ENCODE measurements around the gene CYP2A6. TPM values are rescaled to one million over a fixed set of nuclear protein-coding genes. Genes with fewer than 3 reads are reported as not detected.
A peak's percentile ranks its signal among the peaks of the same experiment; 100 is the strongest.

Gene CYP2A6
- total and polyA plus RNA-seq, 3 experiments from 2014 or later: not detected

DNA sequence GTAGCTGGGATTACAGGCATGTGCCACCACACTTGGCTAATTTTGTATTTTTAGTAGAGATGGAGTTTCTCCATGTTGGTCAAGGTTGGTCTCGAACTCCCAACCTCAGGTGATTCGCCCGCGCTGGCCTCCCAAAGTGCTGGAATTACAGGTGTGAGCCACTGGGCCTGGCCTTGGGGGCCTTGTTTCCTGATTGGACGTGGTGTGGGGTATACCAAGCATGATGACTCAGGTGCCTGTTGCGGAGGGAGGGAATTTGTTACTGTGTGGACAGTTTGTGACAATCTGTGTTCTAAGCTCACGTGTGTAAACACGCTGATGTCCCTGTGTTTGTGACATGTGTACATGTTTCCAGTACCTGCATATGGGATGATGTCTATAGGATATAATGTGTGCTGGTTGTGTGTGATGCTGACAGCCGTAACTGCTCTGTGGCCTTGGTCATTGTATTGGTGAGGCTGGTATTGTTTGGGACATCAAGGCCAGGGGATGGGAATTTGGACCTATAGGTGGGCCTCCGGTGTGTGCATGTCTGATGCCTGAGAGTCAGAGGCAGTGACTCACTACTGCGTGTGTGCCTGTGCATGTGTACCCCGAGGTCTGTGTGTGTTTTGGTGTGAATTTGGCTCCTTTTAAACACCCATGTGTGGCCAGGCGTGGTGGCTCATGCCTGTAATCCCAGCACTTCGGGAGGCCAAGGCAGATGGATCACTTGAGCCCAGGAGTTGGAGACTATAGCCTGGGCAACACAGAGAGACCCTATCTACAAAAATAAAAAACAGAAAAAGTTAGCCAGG lies 52.9 kb downstream of the CYP2A6 start:
- Mint-ChIP-seq H3K4me3 (peak overlapping the region; percentile 90 to 99 (median 97)), H3K27ac (peak overlapping the region; percentile 79 to 100 (median 100)), H3K36me3 (peaks cover 0 to 48% (median 1%) of the 10 kb centered on the region in 3 donors), H3K9me3 (no peaks in the 10 kb centered on the region), H3K27me3 (no peaks in the 10 kb centered on the region), H3K4me1 (peaks cover 27 to 42% (median 34%) of the 10 kb centered on the region in 3 donors)
- DNase-seq: no peak
- Histone ChIP-seq H3K36me3 (ENCODE audit: insufficient read depth, low read length) (peaks cover 8% of the 10 kb centered on the region), H3K27ac (ENCODE audit: low read depth, low read length) (peak overlapping the region; percentile 93), H3K4me3 (ENCODE audit: low read length) (no peak overlapping the region), H3K4me1 (ENCODE audit: insufficient read depth, low read length) (peaks cover 33% of the 10 kb centered on the region), H3K27me3 (ENCODE audit: insufficient read depth, low read length, poor library complexity, severe bottlenecking) (no peaks in the 10 kb centered on the region), H3K9me3 (ENCODE audit: low read length) (no peaks in the 10 kb centered on the region)
- ChIA-PET POLR2A (interaction anchor here (1.4 to 3.9 kb wide), 5 partner anchors 9 to 46 kb away, joined by 3 to 72 read pairs (median 6); partner anchors contain the start of genes ACTMAP, RAB4B and SNRPA), CTCF (interaction anchor here (1.4 to 3.1 kb wide), 6 partner anchors 10 to 47 kb away, joined by 3 to 38 read pairs (median 9); partner anchors contain the start of genes ACTMAP, RAB4B and SNRPA)

Other genes starting within 250 kb of the CYP2A6 start
- gene LTBP4, start 249.1 kb downstream of the CYP2A6 start, total RNA-seq: 100 to 1,000 TPM; 103 to 111 TPM
- 40.0 TPM for gene LTBP4, start 249.1 kb downstream of the CYP2A6 start, polyA plus RNA-seq
- 10 to 100 TPM; 13.6 to 13.7 TPM for gene NUMBL, start 159.8 kb downstream of the CYP2A6 start, total RNA-seq
- gene NUMBL, start 159.8 kb downstream of the CYP2A6 start, polyA plus RNA-seq: 1.1 TPM
- gene COQ8B, start 133.6 kb downstream of the CYP2A6 start, total RNA-seq: 10 to 100 TPM; 20.6 to 25.7 TPM
- gene COQ8B, start 133.6 kb downstream of the CYP2A6 start, polyA plus RNA-seq: 17.3 TPM
- gene ITPKC, start 133.3 kb downstream of the CYP2A6 start, total RNA-seq: 1 to 10 TPM; 5.5 to 5.7 TPM
- gene ITPKC, start 133.3 kb downstream of the CYP2A6 start, polyA plus RNA-seq: 8.9 TPM
- gene ACTMAP, start 100.0 kb downstream of the CYP2A6 start, total RNA-seq: 10 to 100 TPM; 10.3 to 10.6 TPM
- 2.9 TPM for gene ACTMAP, start 100.0 kb downstream of the CYP2A6 start, polyA plus RNA-seq
- 100 to 1,000 TPM; 202 TPM for gene SNRPA, start 99.2 kb downstream of the CYP2A6 start, total RNA-seq
- gene SNRPA, start 99.2 kb downstream of the CYP2A6 start, polyA plus RNA-seq: 89.5 TPM
- gene MIA, start 74.9 kb downstream of the CYP2A6 start, total RNA-seq: 1 to 10 TPM in 1 of 2 experiments, under 1 TPM in 1; 0.89 to 1.1 TPM
- gene MIA, start 74.9 kb downstream of the CYP2A6 start, polyA plus RNA-seq: not detected
- 10 to 100 TPM; 24.2 to 27.2 TPM for gene RAB4B, start 72.2 kb downstream of the CYP2A6 start, total RNA-seq
- gene RAB4B, start 72.2 kb downstream of the CYP2A6 start, polyA plus RNA-seq: 95.2 TPM
- 100 to 1,000 TPM; 101 to 103 TPM for gene EGLN2, start 51.3 kb downstream of the CYP2A6 start, total RNA-seq
- 174 TPM for gene EGLN2, start 51.3 kb downstream of the CYP2A6 start, polyA plus RNA-seq
- gene CYP2A7, start 31.8 kb upstream of the CYP2A6 start, total RNA-seq: not detected
- not detected for gene CYP2A7, start 31.8 kb upstream of the CYP2A6 start, polyA plus RNA-seq
- gene CYP2B6, start 140.8 kb upstream of the CYP2A6 start, total RNA-seq: not detected
- not detected for gene CYP2B6, start 140.8 kb upstream of the CYP2A6 start, polyA plus RNA-seq
- gene CYP2A13, start 238.0 kb upstream of the CYP2A6 start, total RNA-seq: not detected
- not detected for gene CYP2A13, start 238.0 kb upstream of the CYP2A6 start, polyA plus RNA-seq

All from CD8-positive, alpha-beta memory T cell (primary cell).